HL-60 (cell line): Measurements from ENCODE around the gene KAT2A.

Experiments used
- DNase-seq, 2 experiments: peaks; one replicate each; pipeline ENCODE4 v3.0.0-alpha.2; 2010 to 2020; ENCODE audit warnings: low read depth in 1 of 2, low spot score in 1 of 2
- H3K27ac ChIP-seq: fragments of 250-450 bp; sonication (Bioruptor Pico); replicated peaks from 2 replicates; pipeline ENCODE4 v1.5.1; 2020; ENCODE audit warnings: mild to moderate bottlenecking, moderate library complexity
- H3K27me3 ChIP-seq: fragments of 250-450 bp; sonication (Bioruptor Pico); 2 replicates; pipeline ENCODE4 v1.5.1; 2021; ENCODE audit warnings: mild to moderate bottlenecking, moderate library complexity; ENCODE audit not compliant: insufficient read depth, poor library complexity, severe bottlenecking
- H3K4me3 ChIP-seq: replicated peaks from 2 replicates; pipeline ENCODE4 v1.5.1; 2011; ENCODE audit warnings: mild to moderate bottlenecking, control low read depth, low read length; ENCODE audit not compliant: insufficient read depth
- CTCF ChIP-seq: IDR thresholded peaks from one replicate; pipeline ENCODE4 v1.5.1; 2011; ENCODE audit warnings: low read length, control low read depth, inconsistent platforms; ENCODE audit not compliant: insufficient read depth
- GABPA ChIP-seq: IDR thresholded peaks from 2 replicates; pipeline ENCODE4 v1.6.1; 2012; ENCODE audit warnings: low read depth
- POLR2AphosphoS5 ChIP-seq: IDR thresholded peaks from 2 replicates; pipeline ENCODE4 v1.6.1; 2012; ENCODE audit warnings: low read depth
- REST ChIP-seq: IDR thresholded peaks from 2 replicates; pipeline ENCODE4 v1.6.1; 2012; ENCODE audit warnings: low read depth; ENCODE audit not compliant: insufficient replicate concordance
- SPI1 ChIP-seq: IDR thresholded peaks from 2 replicates; pipeline ENCODE4 v1.6.1; 2012; ENCODE audit warnings: low read depth, mild to moderate bottlenecking, borderline replicate concordance

The KAT2A gene

GRCh38 chr17:42076797-42077559 is 44.2 kb downstream of the KAT2A start:
- peaks cover 6% of the 10 kb centered on the region for H3K27me3 ChIP-seq
- no peak overlapping the region for H3K4me3 ChIP-seq
- H3K27ac ChIP-seq = no peak overlapping the region
- no peak for DNase-seq
- TF ChIP-seq GABPA = no peak
- no peak for TF ChIP-seq CTCF
- no peak for TF ChIP-seq SPI1
- TF ChIP-seq POLR2AphosphoS5 = no peak
- TF ChIP-seq REST = no peak

GRCh38 chr17:42075789-42076188 is 45.4 kb downstream of the KAT2A start:
- TF ChIP-seq CTCF (no peak), SPI1 (no peak), POLR2AphosphoS5 (no peak), REST (no peak), GABPA (no peak)
- Histone ChIP-seq H3K27me3 (peaks cover 12% of the 10 kb centered on the region), H3K4me3 (no peak overlapping the region), H3K27ac (no peak overlapping the region)
- DNase-seq = no peak

- peaks cover 12% of the 10 kb centered on the region for H3K27me3 ChIP-seq
- DNase-seq = peak in 1 of 2 experiments; percentile 6
- H3K4me3 ChIP-seq = peak overlapping the region; percentile 24
- no peak overlapping the region for H3K27ac ChIP-seq
- TF ChIP-seq GABPA (no peak), SPI1 (peak; percentile 68)
These were observed 48.6 kb downstream of the KAT2A start for GRCh38 chr17:42072323-42073187.

- TF ChIP-seq GABPA (no peak), CTCF (no peak), SPI1 (no peak), REST (no peak), POLR2AphosphoS5 (no peak)
These were observed 49.4 kb downstream of the KAT2A start for GRCh38 chr17:42071810-42072209.

More at GRCh38 chr17:42071810-42072209, 49.4 kb downstream of the KAT2A start:
- Histone ChIP-seq H3K4me3 (no peak overlapping the region), H3K27me3 (peaks cover 12% of the 10 kb centered on the region), H3K27ac (no peak overlapping the region)
- DNase-seq = no peak
